HepG2 (cell line): Measurements from ENCODE around the gene VCPKMT. TPM values are rescaled to one million over a fixed set of nuclear protein-coding genes. Genes with fewer than 3 reads are reported as not detected.
A peak's percentile ranks its signal among the peaks of the same experiment; 100 is the strongest.

Experiments
- ARNTL ChIP-seq: sonication (generic); formaldehyde crosslinking; IDR thresholded peaks from 2 replicates; pipeline ENCODE4 v1.4.0; 2020; ENCODE audit warnings: mild to moderate bottlenecking, missing genetic modification reagents
- BRD4 ChIP-seq: sonication (generic); formaldehyde crosslinking; IDR thresholded peaks from 2 replicates; pipeline ENCODE4 v1.4.0; 2020; ENCODE audit warnings: missing genetic modification reagents
- ELK4 ChIP-seq: sonication (generic); formaldehyde crosslinking; IDR thresholded peaks from 2 replicates; pipeline ENCODE4 v1.9.0; 2021; ENCODE audit warnings: missing genetic modification reagents, borderline replicate concordance
- EP300 ChIP-seq, 3 experiments: sonication (generic) in 1 of 3; formaldehyde crosslinking in 1 of 3; IDR thresholded peaks; 2 replicates each; pipeline versions ENCODE4 v1.5.1 to v1.6.1; 2011 to 2020; ENCODE audit warnings: low read depth in 2 of 3, low read length in 2 of 3, borderline replicate concordance in 1 of 3, improper control_type of control experiment in 1 of 3, mild to moderate bottlenecking in 1 of 3, missing genetic modification reagents in 1 of 3, moderate library complexity in 1 of 3
- HNRNPLL ChIP-seq: fragments of 200-400 bp; formaldehyde crosslinking; IDR thresholded peaks from 2 replicates; pipeline ENCODE4 v1.6.1; 2017; ENCODE audit warnings: mild to moderate bottlenecking, low read depth, low read length; ENCODE audit not compliant: poor library complexity, severe bottlenecking
- KAT7 ChIP-seq: IDR thresholded peaks from 2 replicates; pipeline ENCODE4 v1.6.1; 2018; ENCODE audit warnings: borderline replicate concordance, missing compliant biosample characterization
- TCF7 ChIP-seq: sonication (generic); IDR thresholded peaks from 2 replicates; pipeline ENCODE4 v1.6.1; 2016; ENCODE audit warnings: antibody characterized with exemption, low read depth
- THAP7 ChIP-seq: sonication (generic); formaldehyde crosslinking; IDR thresholded peaks from 2 replicates; pipeline ENCODE4 v1.8.1; 2023; ENCODE audit warnings: mild to moderate bottlenecking, missing genetic modification reagents
- TP53 ChIP-seq: sonication (generic); formaldehyde crosslinking; conservative IDR thresholded peaks from 2 replicates; pipeline ENCODE4 v1.4.0; 2020; ENCODE audit warnings: missing genetic modification reagents
- ZBTB46 ChIP-seq: sonication (generic); formaldehyde crosslinking; IDR thresholded peaks from 2 replicates; pipeline ENCODE4 v1.4.0; 2020; ENCODE audit warnings: mild to moderate bottlenecking, missing genetic modification reagents, borderline replicate concordance
- ZKSCAN1 ChIP-seq: fragments of 150-350 bp; IDR thresholded peaks from 2 replicates; pipeline ENCODE4 v1.6.1; 2014; ENCODE audit warnings: low read length
- ZNF329 ChIP-seq: sonication (generic); formaldehyde crosslinking; IDR thresholded peaks from 2 replicates; pipeline ENCODE4 v1.9.0; 2021; ENCODE audit warnings: low read depth, mild to moderate bottlenecking, missing genetic modification reagents
- ZNF446 ChIP-seq: sonication (generic); formaldehyde crosslinking; IDR thresholded peaks from 2 replicates; pipeline ENCODE4 v1.5.0; 2020; ENCODE audit warnings: mild to moderate bottlenecking, missing genetic modification reagents
- ZNF546 ChIP-seq: sonication (generic); formaldehyde crosslinking; conservative IDR thresholded peaks from 2 replicates; pipeline ENCODE4 v1.8.1; 2023; ENCODE audit warnings: mild to moderate bottlenecking, missing genetic modification reagents
- ZNF704 ChIP-seq: sonication (generic); formaldehyde crosslinking; IDR thresholded peaks from 2 replicates; pipeline ENCODE4 v1.8.1; 2023; ENCODE audit warnings: mild to moderate bottlenecking, inconsistent platforms, moderate library complexity, missing genetic modification reagents, borderline replicate concordance
- ZNF709 ChIP-seq: sonication (generic); formaldehyde crosslinking; IDR thresholded peaks from 2 replicates; pipeline ENCODE4 v1.5.0; 2020; ENCODE audit warnings: mild to moderate bottlenecking, missing genetic modification reagents
- ZNF761 ChIP-seq: sonication (generic); formaldehyde crosslinking; conservative IDR thresholded peaks from 2 replicates; pipeline ENCODE4 v1.4.0; 2020; ENCODE audit warnings: mild to moderate bottlenecking, missing genetic modification reagents
- ZNF784 ChIP-seq: sonication (generic); formaldehyde crosslinking; IDR thresholded peaks from 2 replicates; pipeline ENCODE4 v1.5.1; 2020; ENCODE audit warnings: missing genetic modification reagents, mild to moderate bottlenecking, borderline replicate concordance
- ZXDC ChIP-seq: sonication (generic); formaldehyde crosslinking; IDR thresholded peaks from 2 replicates; pipeline ENCODE4 v1.5.0; 2020; ENCODE audit warnings: mild to moderate bottlenecking, missing genetic modification reagents
- polyA plus RNA-seq, 8 experiments: library from polyadenylated mRNA; depleted of rRNA in 3 of 8; stranded (reverse) in 7 of 8; unstranded in 1 of 8; fragments of >200 nt; fragmentation: Illumina TruSeq in 4 of 8; extraction: Trizol in 4 of 8; gene quantifications; 2 replicates each; pipeline versions ENCODE4 v1.2.1 to v1.2.3, GENCODE V29; 2011 to 2016; ENCODE audit warnings: low read depth in 4 of 8, missing spikeins in 1 of 8, mixed read lengths in 1 of 8; ENCODE audit not compliant: insufficient read depth in 1 of 8
- total RNA-seq, 5 experiments: library from RNA; depleted of rRNA; stranded (reverse); fragments of >200 nt; fragmentation: Illumina TruSeq; extraction: Trizol; gene quantifications; 2 replicates each; pipeline ENCODE4 v1.2.3, GENCODE V29; 2016; ENCODE audit warnings: low read depth in 1 of 5

The VCPKMT gene
- total and polyA plus RNA-seq, 2 of the 13 experiments (the other 11 are each of a cell fraction or from before 2014, with no cell fraction given): 3.9 to 5.4 TPM

- 0 out of 2 replicates have a peak, but pooled peaks have one; percentile 5 for TF ChIP-seq ZXDC (CRISPR knock-in tag)
- no peak for TF ChIP-seq ELK4
- no peak for TF ChIP-seq ZNF761 (CRISPR knock-in tag)
- no peak for TF ChIP-seq TCF7
- no peak for TF ChIP-seq ZNF709
- TF ChIP-seq BRD4: no peak; the same call in 1 of the 2 replicates
- TF ChIP-seq ARNTL (CRISPR knock-in tag): no peak
- peak in 1 of 2 experiments; percentile 32; a peak in 2 of 4 replicates for TF ChIP-seq EP300 (IDR thresholded peaks at IDR 0.05; ENCODE audit: low read depth in 2 of 2, low read length in 2 of 2)
- no peak for TF ChIP-seq EP300 (CRISPR knock-in tag; IDR thresholded peaks at IDR 0.05; ENCODE audit: borderline replicate concordance)
- no peak for TF ChIP-seq ZNF329
- no peak for TF ChIP-seq ZBTB46
- TF ChIP-seq ZNF784: no peak
- TF ChIP-seq ZNF704 (CRISPR knock-in tag): no peak
- TF ChIP-seq ZNF546 (CRISPR knock-in tag): no peak
- TF ChIP-seq KAT7 (CRISPR knock-in tag): no peak
- TF ChIP-seq TP53 (CRISPR knock-in tag): no peak
- no peak for TF ChIP-seq ZKSCAN1
- no peak for TF ChIP-seq HNRNPLL
- TF ChIP-seq THAP7 (CRISPR knock-in tag): 0 out of 2 replicates have a peak, but pooled peaks have one; percentile 46
- TF ChIP-seq ZNF446 (CRISPR knock-in tag): no peak
Measured at GRCh38 chr14:50062438-50063085, 53.8 kb downstream of the VCPKMT start (continued).
